ENCODE results near the gene NPR2. TPM values are rescaled to one million over a fixed set of nuclear protein-coding genes. Genes with fewer than 3 reads are reported as not detected.

Gene NPR2
- total RNA-seq, 1 donor from 2014 or later = 10.4 TPM

DNA sequence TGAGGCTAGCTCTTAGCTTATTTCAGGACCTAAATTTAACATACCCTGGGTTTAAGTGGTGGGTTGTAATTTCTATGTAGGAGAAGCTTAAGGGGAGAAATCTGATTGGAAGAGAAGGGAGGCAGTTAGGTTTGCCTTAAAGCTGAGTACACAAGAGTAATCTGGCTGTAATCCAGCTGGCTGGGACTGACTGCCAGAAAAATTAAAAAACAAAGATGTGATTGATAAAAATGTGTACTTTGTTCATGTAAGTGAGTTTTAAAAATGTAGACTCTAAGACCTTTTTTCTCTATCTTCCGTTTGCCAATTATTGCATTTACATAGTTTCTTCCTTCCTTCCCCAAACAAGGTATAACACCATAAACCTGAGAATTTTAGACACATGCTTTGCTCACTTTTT is 19.9 kb upstream of the NPR2 start:
- no peaks in the 10 kb centered on the region for H3K9me3 Mint-ChIP-seq
- no peak overlapping the region for H3K27ac Mint-ChIP-seq
- H3K4me3 Mint-ChIP-seq (ENCODE audit: low read depth) = no peak overlapping the region
- DNase-seq (ENCODE audit: low spot score) = no peak
- peaks cover 11% of the 10 kb centered on the region for H3K4me1 Mint-ChIP-seq (ENCODE audit: low read depth)
- intact Hi-C loops (cut with micrococcal nuclease) = no loop called here
- no peaks in the 10 kb centered on the region for H3K27me3 Mint-ChIP-seq (ENCODE audit: low read depth)
- no peaks in the 10 kb centered on the region for H3K36me3 Mint-ChIP-seq (ENCODE audit: low read depth)

DNA sequence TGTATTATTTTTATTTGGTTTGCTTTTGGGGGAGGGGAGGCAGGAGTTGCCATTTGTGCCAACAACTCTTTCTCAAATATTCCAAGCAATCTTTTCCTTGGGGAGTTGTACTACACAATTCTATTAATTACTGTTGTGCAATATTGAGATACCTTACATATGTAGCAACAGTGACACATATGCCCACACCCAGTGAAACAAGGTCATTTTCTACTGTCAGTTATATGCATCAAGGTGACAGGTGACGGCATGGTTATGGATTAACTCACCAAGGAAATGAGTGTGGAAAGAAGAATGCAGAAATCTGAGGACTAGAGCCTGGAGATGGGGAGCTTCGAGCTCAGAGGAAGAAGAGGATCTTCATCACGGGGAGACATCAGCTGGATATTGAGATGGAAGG is 19.4 kb upstream of the NPR2 start:
- H3K27me3 Mint-ChIP-seq (ENCODE audit: low read depth) = no peaks in the 10 kb centered on the region
- intact Hi-C loops (cut with micrococcal nuclease) = no loop called here
- H3K9me3 Mint-ChIP-seq = no peaks in the 10 kb centered on the region
- H3K27ac Mint-ChIP-seq = no peak overlapping the region
- peaks cover 11% of the 10 kb centered on the region for H3K4me1 Mint-ChIP-seq (ENCODE audit: low read depth)
- no peak overlapping the region for H3K4me3 Mint-ChIP-seq (ENCODE audit: low read depth)
- DNase-seq (ENCODE audit: low spot score) = no peak
- no peaks in the 10 kb centered on the region for H3K36me3 Mint-ChIP-seq (ENCODE audit: low read depth)

- intact Hi-C loops (cut with micrococcal nuclease) = no loop called here
- DNase-seq (ENCODE audit: low spot score) = no peak
- H3K9me3 Mint-ChIP-seq = no peaks in the 10 kb centered on the region
- peaks cover 8% of the 10 kb centered on the region for H3K36me3 Mint-ChIP-seq (ENCODE audit: low read depth)
- no peak overlapping the region for H3K27ac Mint-ChIP-seq
- H3K27me3 Mint-ChIP-seq (ENCODE audit: low read depth) = no peaks in the 10 kb centered on the region
- H3K4me1 Mint-ChIP-seq (ENCODE audit: low read depth) = peaks cover 11% of the 10 kb centered on the region
- no peak overlapping the region for H3K4me3 Mint-ChIP-seq (ENCODE audit: low read depth)
These were observed 16.3 kb upstream of the NPR2 start for GRCh38 chr9:35774907-35775635.

- Mint-ChIP-seq H3K4me3 (ENCODE audit: low read depth) (no peak overlapping the region), H3K27me3 (ENCODE audit: low read depth) (no peaks in the 10 kb centered on the region), H3K9me3 (no peaks in the 10 kb centered on the region), H3K4me1 (ENCODE audit: low read depth) (peaks cover 11% of the 10 kb centered on the region), H3K27ac (peak overlapping the region; percentile 35), H3K36me3 (ENCODE audit: low read depth) (peaks cover 14% of the 10 kb centered on the region)
- intact Hi-C loops (cut with micrococcal nuclease) = no loop called here
- DNase-seq (ENCODE audit: low spot score) = no peak
These were observed 15.4 kb upstream of the NPR2 start for GRCh38 chr9:35776018-35776417.

- Mint-ChIP-seq H3K36me3 (ENCODE audit: low read depth) (peaks cover 18% of the 10 kb centered on the region), H3K4me1 (ENCODE audit: low read depth) (peaks cover 11% of the 10 kb centered on the region), H3K27ac (no peak overlapping the region), H3K4me3 (ENCODE audit: low read depth) (no peak overlapping the region), H3K9me3 (no peaks in the 10 kb centered on the region), H3K27me3 (ENCODE audit: low read depth) (no peaks in the 10 kb centered on the region)
- intact Hi-C loops (cut with micrococcal nuclease) = no loop called here
- no peak for DNase-seq (ENCODE audit: low spot score)
These were observed 12.9 kb upstream of the NPR2 start for GRCh38 chr9:35778496-35778895.

GRCh38 chr9:35781066-35781465 is 10.3 kb upstream of the NPR2 start:
- intact Hi-C loops (cut with micrococcal nuclease) = no loop called here
- no peak overlapping the region for H3K27ac Mint-ChIP-seq
- H3K27me3 Mint-ChIP-seq (ENCODE audit: low read depth) = no peaks in the 10 kb centered on the region
- peaks cover 31% of the 10 kb centered on the region for H3K36me3 Mint-ChIP-seq (ENCODE audit: low read depth)
- H3K9me3 Mint-ChIP-seq = no peaks in the 10 kb centered on the region
- peaks cover 1% of the 10 kb centered on the region for H3K4me1 Mint-ChIP-seq (ENCODE audit: low read depth)
- DNase-seq (ENCODE audit: low spot score) = no peak
- H3K4me3 Mint-ChIP-seq (ENCODE audit: low read depth) = no peak overlapping the region

- Mint-ChIP-seq H3K4me1 (ENCODE audit: low read depth) (no peaks in the 10 kb centered on the region), H3K4me3 (ENCODE audit: low read depth) (no peak overlapping the region), H3K36me3 (ENCODE audit: low read depth) (peaks cover 41% of the 10 kb centered on the region), H3K27me3 (ENCODE audit: low read depth) (no peaks in the 10 kb centered on the region), H3K9me3 (no peaks in the 10 kb centered on the region), H3K27ac (no peak overlapping the region)
- intact Hi-C loops (cut with micrococcal nuclease) = no loop called here
- no peak for DNase-seq (ENCODE audit: low spot score)
These were observed 8.0 kb upstream of the NPR2 start for GRCh38 chr9:35783418-35783817.

DNA sequence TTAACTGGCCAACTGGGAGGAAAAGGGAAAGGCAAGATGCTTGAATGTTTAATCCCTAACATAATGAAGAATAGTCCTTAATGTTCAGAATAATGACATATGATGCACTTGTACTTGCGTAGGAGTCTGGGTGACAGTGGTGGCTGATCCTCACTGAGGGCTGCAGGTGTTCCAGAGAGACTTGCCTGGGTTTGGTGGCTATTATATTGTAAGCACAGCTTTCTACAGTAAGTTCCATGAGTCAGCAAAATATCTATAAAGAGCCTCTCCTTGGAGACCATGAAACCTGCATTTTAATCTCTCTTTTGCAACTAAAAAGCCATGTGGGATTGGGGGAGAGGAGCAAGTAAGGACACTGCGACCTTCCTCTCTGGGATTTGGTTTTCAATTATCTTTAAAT is 1.9 kb upstream of the NPR2 start:
- Mint-ChIP-seq H3K9me3 (no peaks in the 10 kb centered on the region), H3K4me1 (ENCODE audit: low read depth) (peaks cover 9% of the 10 kb centered on the region), H3K4me3 (ENCODE audit: low read depth) (no peak overlapping the region), H3K36me3 (ENCODE audit: low read depth) (peaks cover 27% of the 10 kb centered on the region), H3K27ac (no peak overlapping the region), H3K27me3 (ENCODE audit: low read depth) (no peaks in the 10 kb centered on the region)
- no peak for DNase-seq (ENCODE audit: low spot score)
- intact Hi-C loops (cut with micrococcal nuclease) = no loop called here

DNA sequence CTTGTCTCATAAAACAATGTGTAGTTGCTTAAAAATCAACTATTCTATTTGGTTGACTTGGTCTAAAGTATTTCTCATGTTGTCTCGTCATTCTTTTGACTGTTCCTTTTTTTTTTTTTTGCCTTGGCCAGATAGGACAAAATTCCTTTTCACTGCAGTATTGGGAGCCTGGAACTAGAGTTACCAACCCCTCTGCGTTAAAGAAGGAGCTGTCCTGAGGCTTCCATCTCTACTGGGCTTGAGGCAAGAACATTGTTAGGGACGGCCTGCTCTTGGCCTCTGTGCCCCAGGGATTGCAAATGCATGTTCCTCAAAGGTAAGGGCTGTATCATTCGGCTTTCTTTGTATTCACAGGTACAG is 1.4 kb upstream of the NPR2 start:
- no peaks in the 10 kb centered on the region for H3K27me3 Mint-ChIP-seq (ENCODE audit: low read depth)
- peaks cover 27% of the 10 kb centered on the region for H3K36me3 Mint-ChIP-seq (ENCODE audit: low read depth)
- H3K9me3 Mint-ChIP-seq = no peaks in the 10 kb centered on the region
- no peak overlapping the region for H3K27ac Mint-ChIP-seq
- DNase-seq (ENCODE audit: low spot score) = no peak
- no peak overlapping the region for H3K4me3 Mint-ChIP-seq (ENCODE audit: low read depth)
- peaks cover 10% of the 10 kb centered on the region for H3K4me1 Mint-ChIP-seq (ENCODE audit: low read depth)
- intact Hi-C loops (cut with micrococcal nuclease) = loop anchor here (1.0 kb wide), 2 partner anchors 36 to 92 kb away; no protein-coding TSS in a partner anchor

DNA sequence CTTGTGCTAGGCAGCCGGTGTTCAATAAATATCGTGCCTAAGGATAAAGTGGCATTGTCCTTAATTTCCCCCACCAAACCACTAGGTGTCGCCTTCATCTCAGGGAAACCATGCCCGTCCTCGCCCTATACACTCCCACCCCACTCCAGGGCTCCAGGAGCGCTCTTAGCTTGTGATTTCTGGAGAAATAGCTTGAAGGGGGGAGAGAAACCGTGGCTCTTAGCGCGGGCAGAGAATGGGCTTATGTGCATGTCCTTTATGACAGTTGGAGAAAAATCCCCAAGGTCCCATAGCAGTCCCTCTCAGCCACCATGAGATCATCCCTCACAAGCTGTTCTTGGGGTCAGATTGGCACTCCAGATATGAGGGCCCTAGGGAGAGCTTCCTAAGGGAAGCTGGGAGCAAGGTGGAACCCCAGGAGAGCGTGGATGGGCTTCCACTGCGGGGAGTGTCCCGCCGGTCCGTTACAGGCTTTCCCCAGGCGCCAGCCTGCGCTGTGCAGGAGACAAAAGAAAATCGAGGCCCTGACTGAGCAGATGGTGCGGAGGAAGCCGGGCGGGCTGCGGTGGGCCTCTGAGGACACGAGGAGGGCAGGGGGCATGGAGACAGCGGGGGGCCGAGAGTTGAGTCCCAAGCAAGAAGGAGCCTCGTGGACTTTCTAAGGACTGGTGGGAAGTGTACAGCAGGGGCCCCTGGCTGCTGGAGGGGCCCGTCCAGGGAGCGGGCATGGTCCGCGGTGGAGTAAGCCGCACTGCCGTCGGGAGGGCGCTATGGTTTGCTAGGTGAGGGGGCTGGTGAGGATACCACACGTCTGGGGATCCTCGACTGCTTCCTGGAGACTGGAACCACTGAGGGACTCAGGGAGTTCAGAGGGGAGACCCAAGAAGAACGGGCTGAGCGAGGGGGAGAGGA is 750 bp upstream of the NPR2 start:
- H3K36me3 Mint-ChIP-seq (ENCODE audit: low read depth) = peaks cover 26% of the 10 kb centered on the region
- no peaks in the 10 kb centered on the region for H3K9me3 Mint-ChIP-seq
- no peaks in the 10 kb centered on the region for H3K27me3 Mint-ChIP-seq (ENCODE audit: low read depth)
- peak; percentile 43 for DNase-seq (ENCODE audit: low spot score)
- intact Hi-C loops (cut with micrococcal nuclease) = loop anchor here (1.0 kb wide), 2 partner anchors 36 to 92 kb away; no protein-coding TSS in a partner anchor
- H3K27ac Mint-ChIP-seq = no peak overlapping the region
- H3K4me3 Mint-ChIP-seq (ENCODE audit: low read depth) = no peak overlapping the region
- peaks cover 11% of the 10 kb centered on the region for H3K4me1 Mint-ChIP-seq (ENCODE audit: low read depth)

DNA sequence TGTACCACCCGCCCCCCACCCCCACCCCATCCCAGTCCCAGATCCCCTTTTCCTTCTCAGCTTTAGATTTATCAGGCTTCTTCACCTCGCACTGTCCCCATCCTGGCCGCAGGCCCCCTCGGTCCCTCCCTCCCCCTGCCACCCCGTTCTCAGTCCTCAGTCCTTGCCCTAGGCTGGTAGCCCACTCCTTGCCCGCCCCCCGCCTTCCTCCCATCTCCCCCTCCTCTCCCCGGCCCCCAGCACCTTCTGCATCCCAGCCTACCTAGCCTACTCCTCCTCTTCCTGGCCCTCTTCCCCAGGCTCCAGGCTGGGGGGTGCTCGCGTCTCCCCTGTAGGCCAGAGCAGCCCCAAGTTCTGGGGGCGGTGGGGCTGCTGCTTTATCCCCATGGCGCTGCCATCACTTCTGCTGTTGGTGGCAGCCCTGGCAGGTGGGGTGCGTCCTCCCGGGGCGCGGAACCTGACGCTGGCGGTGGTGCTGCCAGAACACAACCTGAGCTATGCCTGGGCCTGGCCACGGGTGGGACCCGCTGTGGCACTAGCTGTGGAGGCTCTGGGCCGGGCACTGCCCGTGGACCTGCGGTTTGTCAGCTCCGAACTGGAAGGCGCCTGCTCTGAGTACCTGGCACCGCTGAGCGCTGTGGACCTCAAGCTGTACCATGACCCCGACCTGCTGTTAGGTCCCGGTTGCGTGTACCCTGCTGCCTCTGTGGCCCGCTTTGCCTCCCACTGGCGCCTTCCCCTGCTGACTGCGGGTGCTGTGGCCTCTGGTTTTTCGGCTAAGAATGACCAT is 828 bp downstream of the NPR2 start:
- Mint-ChIP-seq H3K4me1 (ENCODE audit: low read depth) (peaks cover 17% of the 10 kb centered on the region), H3K27ac (no peak overlapping the region), H3K36me3 (ENCODE audit: low read depth) (peaks cover 19% of the 10 kb centered on the region), H3K27me3 (ENCODE audit: low read depth) (no peaks in the 10 kb centered on the region), H3K9me3 (no peaks in the 10 kb centered on the region), H3K4me3 (ENCODE audit: low read depth) (no peak overlapping the region)
- DNase-seq (ENCODE audit: low spot score) = no peak
- intact Hi-C loops (cut with micrococcal nuclease) = no loop called here

- Mint-ChIP-seq H3K4me1 (ENCODE audit: low read depth) (peaks cover 21% of the 10 kb centered on the region), H3K4me3 (ENCODE audit: low read depth) (no peak overlapping the region), H3K27ac (peak overlapping the region; percentile 10), H3K9me3 (no peaks in the 10 kb centered on the region), H3K36me3 (ENCODE audit: low read depth) (peaks cover 14% of the 10 kb centered on the region), H3K27me3 (ENCODE audit: low read depth) (no peaks in the 10 kb centered on the region)
- DNase-seq (ENCODE audit: low spot score) = no peak
- intact Hi-C loops (cut with micrococcal nuclease) = no loop called here
These were observed 1.4 kb downstream of the NPR2 start for GRCh38 chr9:35792826-35793225.
